HCT116 (cell line): ENCODE measurements around the gene AGTPBP1.

Experiments used
- EZH2 ChIP-seq: fragments of 200-600 bp; sonication (generic); IDR thresholded peaks from 2 replicates; pipeline ENCODE4 v1.6.1; 2017; ENCODE audit warnings: antibody characterized with exemption, mixed run types
- JUND ChIP-seq: IDR thresholded peaks from 2 replicates; pipeline ENCODE4 v1.6.1; 2012
- POLR2A ChIP-seq: IDR thresholded peaks from 2 replicates; pipeline ENCODE4 v1.7.0; 2011; ENCODE audit warnings: borderline replicate concordance; ENCODE audit not compliant: insufficient read depth, insufficient read length; ENCODE audit errors: extremely low read depth
- POLR2AphosphoS5 ChIP-seq: IDR thresholded peaks from 2 replicates; pipeline ENCODE4 v1.6.1; 2011; ENCODE audit warnings: mild to moderate bottlenecking, low read depth, low read length, moderate library complexity
- RAD21 ChIP-seq: IDR thresholded peaks from 2 replicates; pipeline ENCODE4 v1.6.1; 2012; ENCODE audit warnings: low read depth, mild to moderate bottlenecking
- TF ChIP-seq, protein P1 (sequence below), 3 experiments: fragments of 200-600 bp in 1 of 3; sonication (generic) in 1 of 3; IDR thresholded peaks in 2 of 3; conservative IDR thresholded peaks in 1 of 3; 2 replicates each; pipeline ENCODE4 v1.5.1; 2012 to 2017; ENCODE audit warnings: low read depth in 2 of 3, low read length in 2 of 3, antibody characterized with exemption in 1 of 3, borderline replicate concordance in 1 of 3, control low read depth in 1 of 3, mild to moderate bottlenecking in 1 of 3, mixed read lengths in 1 of 3, mixed run types in 1 of 3, moderate library complexity in 1 of 3; ENCODE audit not compliant: insufficient read depth in 1 of 3
- TF ChIP-seq, protein P2 (sequence below): IDR thresholded peaks from 2 replicates; pipeline ENCODE4 v1.6.1; 2012

DNA sequence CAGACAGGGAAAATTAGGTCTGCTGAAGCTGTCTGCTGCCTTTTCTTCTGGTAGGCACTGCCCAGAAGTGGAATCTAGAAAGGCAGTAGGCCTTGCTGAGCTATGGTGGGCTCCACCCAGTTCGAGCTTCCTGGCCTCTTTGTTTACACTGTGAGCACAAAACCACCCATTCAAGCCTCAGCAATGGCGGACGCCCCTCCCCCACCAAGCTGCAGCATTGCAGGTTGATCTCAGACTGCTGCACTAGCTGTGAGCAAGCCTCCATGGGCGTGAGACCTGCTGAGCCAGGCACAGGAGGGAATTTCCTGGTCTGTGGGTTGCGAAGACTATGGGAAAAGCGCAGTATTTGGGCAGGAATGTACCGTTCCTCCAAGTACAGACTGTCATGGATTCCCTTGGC is 18.5 kb downstream of the AGTPBP1 start:
- TF ChIP-seq, protein P1, sequence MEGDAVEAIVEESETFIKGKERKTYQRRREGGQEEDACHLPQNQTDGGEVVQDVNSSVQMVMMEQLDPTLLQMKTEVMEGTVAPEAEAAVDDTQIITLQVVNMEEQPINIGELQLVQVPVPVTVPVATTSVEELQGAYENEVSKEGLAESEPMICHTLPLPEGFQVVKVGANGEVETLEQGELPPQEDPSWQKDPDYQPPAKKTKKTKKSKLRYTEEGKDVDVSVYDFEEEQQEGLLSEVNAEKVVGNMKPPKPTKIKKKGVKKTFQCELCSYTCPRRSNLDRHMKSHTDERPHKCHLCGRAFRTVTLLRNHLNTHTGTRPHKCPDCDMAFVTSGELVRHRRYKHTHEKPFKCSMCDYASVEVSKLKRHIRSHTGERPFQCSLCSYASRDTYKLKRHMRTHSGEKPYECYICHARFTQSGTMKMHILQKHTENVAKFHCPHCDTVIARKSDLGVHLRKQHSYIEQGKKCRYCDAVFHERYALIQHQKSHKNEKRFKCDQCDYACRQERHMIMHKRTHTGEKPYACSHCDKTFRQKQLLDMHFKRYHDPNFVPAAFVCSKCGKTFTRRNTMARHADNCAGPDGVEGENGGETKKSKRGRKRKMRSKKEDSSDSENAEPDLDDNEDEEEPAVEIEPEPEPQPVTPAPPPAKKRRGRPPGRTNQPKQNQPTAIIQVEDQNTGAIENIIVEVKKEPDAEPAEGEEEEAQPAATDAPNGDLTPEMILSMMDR (IDR thresholded peaks at IDR 0.05 in 2 of 3, conservative IDR thresholded peaks at IDR 0.05 in 1 of 3; ENCODE audit: borderline replicate concordance in 1 of 3, insufficient read depth in 1 of 3, low read depth in 2 of 3, low read length in 2 of 3): no peak
- TF ChIP-seq RAD21: no peak
- no peak for TF ChIP-seq JUND
- TF ChIP-seq POLR2AphosphoS5: no peak
- no peak for TF ChIP-seq EZH2
- TF ChIP-seq POLR2A: no peak
- TF ChIP-seq, protein P2, sequence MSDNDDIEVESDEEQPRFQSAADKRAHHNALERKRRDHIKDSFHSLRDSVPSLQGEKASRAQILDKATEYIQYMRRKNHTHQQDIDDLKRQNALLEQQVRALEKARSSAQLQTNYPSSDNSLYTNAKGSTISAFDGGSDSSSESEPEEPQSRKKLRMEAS: no peak
